ENCODE measurements around the gene MAD1L1.

GRCh38 chr7:2228921-2229320 is 3.8 kb downstream of the MAD1L1 start:
- TF ChIP-seq, protein P1, sequence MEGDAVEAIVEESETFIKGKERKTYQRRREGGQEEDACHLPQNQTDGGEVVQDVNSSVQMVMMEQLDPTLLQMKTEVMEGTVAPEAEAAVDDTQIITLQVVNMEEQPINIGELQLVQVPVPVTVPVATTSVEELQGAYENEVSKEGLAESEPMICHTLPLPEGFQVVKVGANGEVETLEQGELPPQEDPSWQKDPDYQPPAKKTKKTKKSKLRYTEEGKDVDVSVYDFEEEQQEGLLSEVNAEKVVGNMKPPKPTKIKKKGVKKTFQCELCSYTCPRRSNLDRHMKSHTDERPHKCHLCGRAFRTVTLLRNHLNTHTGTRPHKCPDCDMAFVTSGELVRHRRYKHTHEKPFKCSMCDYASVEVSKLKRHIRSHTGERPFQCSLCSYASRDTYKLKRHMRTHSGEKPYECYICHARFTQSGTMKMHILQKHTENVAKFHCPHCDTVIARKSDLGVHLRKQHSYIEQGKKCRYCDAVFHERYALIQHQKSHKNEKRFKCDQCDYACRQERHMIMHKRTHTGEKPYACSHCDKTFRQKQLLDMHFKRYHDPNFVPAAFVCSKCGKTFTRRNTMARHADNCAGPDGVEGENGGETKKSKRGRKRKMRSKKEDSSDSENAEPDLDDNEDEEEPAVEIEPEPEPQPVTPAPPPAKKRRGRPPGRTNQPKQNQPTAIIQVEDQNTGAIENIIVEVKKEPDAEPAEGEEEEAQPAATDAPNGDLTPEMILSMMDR (conservative IDR thresholded peaks at IDR 0.05) = no peak
- no peak for TF ChIP-seq EZH2 (IDR thresholded peaks at IDR 0.05; ENCODE audit: low read depth)

All from PC-9 (cell line).